ENCODE data around the gene SPPL2B. TPM values are rescaled to one million over a fixed set of nuclear protein-coding genes. Genes with fewer than 3 reads are reported as not detected.

SPPL2B gene
- total RNA-seq, 1 donor from 2014 or later, result 52.3 TPM

- Histone ChIP-seq H3K27me3 (ENCODE audit: low read depth) (no peaks in the 10 kb centered on the region), H3K27ac (no peak overlapping the region), H3K36me3 (peaks cover 8% of the 10 kb centered on the region), H3K9me3 (no peaks in the 10 kb centered on the region), H3K4me1 (peaks cover 23% of the 10 kb centered on the region), H3K4me3 (no peak overlapping the region)
- intact Hi-C loops (cut with DNase I), result no loop called here
- ATAC-seq (no peak), DNase-seq (no peak)
- TF ChIP-seq CTCF (IDR thresholded peaks at IDR 0.05), result no peak
These were observed 7.4 kb downstream of the SPPL2B start for GRCh38 chr19:2335848-2336247.

- H3K36me3 ChIP-seq, result peaks cover 16% of the 10 kb centered on the region
- no peak for TF ChIP-seq CTCF (IDR thresholded peaks at IDR 0.05)
These were observed 8.2 kb downstream of the SPPL2B start for GRCh38 chr19:2336528-2337328.

GRCh38 chr19:2337329-2337707, 8.8 kb downstream of the SPPL2B start:
- H3K36me3 ChIP-seq, result peaks cover 22% of the 10 kb centered on the region
- H3K9me3 ChIP-seq, result no peaks in the 10 kb centered on the region
- no peak for TF ChIP-seq CTCF (IDR thresholded peaks at IDR 0.05)
- intact Hi-C loops (cut with DNase I), result no loop called here
- ATAC-seq, result no peak
- H3K27ac ChIP-seq, result no peak overlapping the region
- no peaks in the 10 kb centered on the region for H3K27me3 ChIP-seq (ENCODE audit: low read depth)
- peaks cover 12% of the 10 kb centered on the region for H3K4me1 ChIP-seq
- no peak for DNase-seq
- H3K4me3 ChIP-seq, result no peak overlapping the region

More at GRCh38 chr19:2336528-2337328, 8.2 kb downstream of the SPPL2B start:
- H3K9me3 ChIP-seq, result no peaks in the 10 kb centered on the region
- no peaks in the 10 kb centered on the region for H3K27me3 ChIP-seq (ENCODE audit: low read depth)
- no peak overlapping the region for H3K4me3 ChIP-seq
- intact Hi-C loops (cut with DNase I), result no loop called here
- DNase-seq (no peak), ATAC-seq (no peak)
- peaks cover 18% of the 10 kb centered on the region for H3K4me1 ChIP-seq
- no peak overlapping the region for H3K27ac ChIP-seq

GRCh38 chr19:2338055-2338615, 9.7 kb downstream of the SPPL2B start:
- Histone ChIP-seq H3K27ac (no peak overlapping the region), H3K4me3 (no peak overlapping the region), H3K27me3 (ENCODE audit: low read depth) (no peaks in the 10 kb centered on the region), H3K9me3 (no peaks in the 10 kb centered on the region), H3K36me3 (peaks cover 22% of the 10 kb centered on the region), H3K4me1 (peaks cover 7% of the 10 kb centered on the region)
- no peak for DNase-seq
- ATAC-seq, result no peak
- intact Hi-C loops (cut with DNase I), result no loop called here
- TF ChIP-seq CTCF (IDR thresholded peaks at IDR 0.05), result no peak

GRCh38 chr19:2338751-2339643, 10.5 kb downstream of the SPPL2B start:
- peaks cover 22% of the 10 kb centered on the region for H3K36me3 ChIP-seq

More at GRCh38 chr19:2338751-2339643, 10.5 kb downstream of the SPPL2B start:
- no peaks in the 10 kb centered on the region for H3K4me1 ChIP-seq
- no peak overlapping the region for H3K4me3 ChIP-seq
- H3K27ac ChIP-seq, result no peak overlapping the region
- no peak for DNase-seq
- no peaks in the 10 kb centered on the region for H3K9me3 ChIP-seq
- intact Hi-C loops (cut with DNase I), result no loop called here
- no peak for ATAC-seq
- no peak for TF ChIP-seq CTCF (IDR thresholded peaks at IDR 0.05)
- no peaks in the 10 kb centered on the region for H3K27me3 ChIP-seq (ENCODE audit: low read depth)

All from lower lobe of right lung (tissue), 2 donors.